ENCODE results near the gene VMP1.

The VMP1 gene

GRCh38 chr17:59733697-59734096 is 26.2 kb downstream of the VMP1 start:
- no peak for TF ChIP-seq MAX (IDR thresholded peaks at IDR 0.05)
- no peak for TF ChIP-seq ZBTB7A (IDR thresholded peaks at IDR 0.05; ENCODE audit: low read depth)
- no peak for TF ChIP-seq USF1 (IDR thresholded peaks at IDR 0.05)
- no peak for TF ChIP-seq CEBPB (IDR thresholded peaks at IDR 0.05)
- TF ChIP-seq EGR1 (IDR thresholded peaks at IDR 0.05), result no peak
- no peak for TF ChIP-seq NFIC (IDR thresholded peaks at IDR 0.05)
- no peak for TF ChIP-seq YY1 (IDR thresholded peaks at IDR 0.05; ENCODE audit: low read depth)
- no peak for TF ChIP-seq FOXM1 (IDR thresholded peaks at IDR 0.05; ENCODE audit: borderline replicate concordance, low read depth)
- TF ChIP-seq REST (IDR thresholded peaks at IDR 0.05; ENCODE audit: low read depth), result no peak

- TF ChIP-seq TCF12 (IDR thresholded peaks at IDR 0.05; ENCODE audit: low read depth), result no peak
- no peak for TF ChIP-seq TEAD4 (IDR thresholded peaks at IDR 0.05)
- no peak for TF ChIP-seq FOXM1 (IDR thresholded peaks at IDR 0.05; ENCODE audit: borderline replicate concordance, low read depth)
- no peak for TF ChIP-seq EP300 (IDR thresholded peaks at IDR 0.05; ENCODE audit: borderline replicate concordance)
- TF ChIP-seq REST (IDR thresholded peaks at IDR 0.05; ENCODE audit: low read depth), result no peak
- TF ChIP-seq RAD21 (IDR thresholded peaks at IDR 0.05; ENCODE audit: low read depth), result no peak
- TF ChIP-seq ZBTB7A (IDR thresholded peaks at IDR 0.05; ENCODE audit: low read depth), result no peak
- no peak for TF ChIP-seq USF1 (IDR thresholded peaks at IDR 0.05)
- TF ChIP-seq MAX (IDR thresholded peaks at IDR 0.05), result no peak
- no peak for TF ChIP-seq CREB1 (IDR thresholded peaks at IDR 0.05; ENCODE audit: low read depth)
- no peak for TF ChIP-seq TAF1 (IDR thresholded peaks at IDR 0.05; ENCODE audit: low read depth)
- no peak for TF ChIP-seq CEBPB (IDR thresholded peaks at IDR 0.05)
- no peak for TF ChIP-seq EGR1 (IDR thresholded peaks at IDR 0.05)
- no peak for TF ChIP-seq YY1 (IDR thresholded peaks at IDR 0.05; ENCODE audit: low read depth)
- no peak for TF ChIP-seq NFIC (IDR thresholded peaks at IDR 0.05)
Observed at GRCh38 chr17:59734226-59734625, 26.8 kb downstream of the VMP1 start.

- TF ChIP-seq TEAD4 (IDR thresholded peaks at IDR 0.05) (no peak), TAF1 (IDR thresholded peaks at IDR 0.05; ENCODE audit: low read depth) (no peak), EP300 (IDR thresholded peaks at IDR 0.05; ENCODE audit: borderline replicate concordance) (no peak), RAD21 (IDR thresholded peaks at IDR 0.05; ENCODE audit: low read depth) (no peak), NFIC (IDR thresholded peaks at IDR 0.05) (no peak), MAX (IDR thresholded peaks at IDR 0.05) (no peak)
Observed at GRCh38 chr17:59737324-59737723, 29.9 kb downstream of the VMP1 start.

GRCh38 chr17:59743842-59744241 is 36.4 kb downstream of the VMP1 start:
- TF ChIP-seq ZBTB7A (IDR thresholded peaks at IDR 0.05; ENCODE audit: low read depth) (no peak), TCF12 (IDR thresholded peaks at IDR 0.05; ENCODE audit: low read depth) (no peak), REST (IDR thresholded peaks at IDR 0.05; ENCODE audit: low read depth) (no peak), YY1 (IDR thresholded peaks at IDR 0.05; ENCODE audit: low read depth) (no peak), NFIC (IDR thresholded peaks at IDR 0.05) (no peak), CEBPB (IDR thresholded peaks at IDR 0.05) (no peak), TEAD4 (IDR thresholded peaks at IDR 0.05) (no peak), CREB1 (IDR thresholded peaks at IDR 0.05; ENCODE audit: low read depth) (no peak), FOXM1 (IDR thresholded peaks at IDR 0.05; ENCODE audit: borderline replicate concordance, low read depth) (no peak), EGR1 (IDR thresholded peaks at IDR 0.05) (no peak), USF1 (IDR thresholded peaks at IDR 0.05) (no peak), TAF1 (IDR thresholded peaks at IDR 0.05; ENCODE audit: low read depth) (no peak), EP300 (IDR thresholded peaks at IDR 0.05; ENCODE audit: borderline replicate concordance) (no peak), MAX (IDR thresholded peaks at IDR 0.05) (no peak)
